NB4 (cell line): ENCODE measurements around the gene MGMT.

Experiments used
- DNase-seq: peaks from one replicate; pipeline ENCODE4 v3.0.0; 2010; ENCODE audit warnings: low read depth
- H3K4me3 ChIP-seq: one replicate; pipeline ENCODE4 v1.5.1; 2011; ENCODE audit warnings: mild to moderate bottlenecking, low read depth, low read length, moderate library complexity
- MAX ChIP-seq: IDR thresholded peaks from 2 replicates; pipeline ENCODE4 v1.6.1; 2011; ENCODE audit warnings: low read depth, low read length
- MYC ChIP-seq: IDR thresholded peaks from 2 replicates; pipeline ENCODE4 v1.6.1; 2011; ENCODE audit warnings: low read depth, low read length
- POLR2A ChIP-seq: IDR thresholded peaks from 2 replicates; pipeline ENCODE4 v1.6.1; 2011; ENCODE audit warnings: mild to moderate bottlenecking; ENCODE audit not compliant: insufficient read length; ENCODE audit errors: extremely low read depth
- TF ChIP-seq, protein P1 (sequence below): IDR thresholded peaks from one replicate; pipeline ENCODE4 v1.5.1; 2012; ENCODE audit warnings: low read depth, low read length

Gene MGMT

DNA sequence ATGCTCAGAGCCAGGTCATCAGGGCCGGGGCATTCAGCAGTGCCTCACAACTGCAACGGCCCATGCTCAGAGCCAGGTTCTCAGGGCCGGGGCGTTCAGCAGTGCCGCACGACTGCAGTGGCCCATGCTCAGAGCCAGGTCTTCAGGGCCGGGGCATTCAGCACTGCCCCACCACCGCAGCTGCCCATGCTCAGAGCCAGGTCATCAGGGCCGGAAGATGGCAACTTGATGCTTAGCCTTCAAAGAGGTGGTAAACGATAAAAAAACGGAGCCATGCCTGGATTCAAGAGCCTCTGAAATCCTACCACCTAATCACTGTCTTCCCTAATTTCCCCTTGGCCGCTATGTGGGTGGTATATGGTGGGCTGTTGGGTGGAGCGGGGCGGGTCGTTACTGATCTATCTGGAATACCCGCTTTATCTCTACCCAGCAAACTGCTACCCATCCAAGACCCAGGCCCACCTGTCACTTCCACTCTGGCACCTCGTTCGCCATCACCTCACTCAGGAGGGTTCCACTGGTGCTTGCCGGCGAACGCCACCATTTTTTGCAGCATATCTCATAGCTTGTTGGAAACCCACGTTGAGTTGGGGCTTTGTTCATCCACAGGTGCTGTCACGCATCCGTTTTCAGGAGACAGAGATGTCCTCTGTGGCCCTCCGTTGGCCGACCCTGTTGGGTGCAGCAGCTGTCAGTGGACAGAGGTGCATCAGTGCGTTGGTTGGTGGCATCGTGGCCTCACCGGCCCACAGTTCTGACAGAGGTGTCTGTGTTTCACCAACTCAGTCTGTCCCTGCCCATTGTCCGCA lies 275.9 kb downstream of the MGMT start:
- TF ChIP-seq MYC: no peak
- TF ChIP-seq, protein P1, sequence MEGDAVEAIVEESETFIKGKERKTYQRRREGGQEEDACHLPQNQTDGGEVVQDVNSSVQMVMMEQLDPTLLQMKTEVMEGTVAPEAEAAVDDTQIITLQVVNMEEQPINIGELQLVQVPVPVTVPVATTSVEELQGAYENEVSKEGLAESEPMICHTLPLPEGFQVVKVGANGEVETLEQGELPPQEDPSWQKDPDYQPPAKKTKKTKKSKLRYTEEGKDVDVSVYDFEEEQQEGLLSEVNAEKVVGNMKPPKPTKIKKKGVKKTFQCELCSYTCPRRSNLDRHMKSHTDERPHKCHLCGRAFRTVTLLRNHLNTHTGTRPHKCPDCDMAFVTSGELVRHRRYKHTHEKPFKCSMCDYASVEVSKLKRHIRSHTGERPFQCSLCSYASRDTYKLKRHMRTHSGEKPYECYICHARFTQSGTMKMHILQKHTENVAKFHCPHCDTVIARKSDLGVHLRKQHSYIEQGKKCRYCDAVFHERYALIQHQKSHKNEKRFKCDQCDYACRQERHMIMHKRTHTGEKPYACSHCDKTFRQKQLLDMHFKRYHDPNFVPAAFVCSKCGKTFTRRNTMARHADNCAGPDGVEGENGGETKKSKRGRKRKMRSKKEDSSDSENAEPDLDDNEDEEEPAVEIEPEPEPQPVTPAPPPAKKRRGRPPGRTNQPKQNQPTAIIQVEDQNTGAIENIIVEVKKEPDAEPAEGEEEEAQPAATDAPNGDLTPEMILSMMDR: no peak
- TF ChIP-seq MAX: no peak
- no peak for TF ChIP-seq POLR2A
- H3K4me3 ChIP-seq: no peak overlapping the region
- DNase-seq: no peak

GRCh38 chr10:129743738-129744133 lies 276.7 kb downstream of the MGMT start:
- TF ChIP-seq, protein P1: no peak
- TF ChIP-seq MAX: no peak
- TF ChIP-seq MYC: no peak
- no peak for TF ChIP-seq POLR2A
- H3K4me3 ChIP-seq: no peak overlapping the region
- DNase-seq: no peak

- no peak overlapping the region for H3K4me3 ChIP-seq
- TF ChIP-seq POLR2A: no peak
- TF ChIP-seq MAX: no peak
- TF ChIP-seq, protein P1: no peak
- TF ChIP-seq MYC: no peak
- no peak for DNase-seq
Observed at GRCh38 chr10:129744134-129745111, 277.4 kb downstream of the MGMT start.

DNA sequence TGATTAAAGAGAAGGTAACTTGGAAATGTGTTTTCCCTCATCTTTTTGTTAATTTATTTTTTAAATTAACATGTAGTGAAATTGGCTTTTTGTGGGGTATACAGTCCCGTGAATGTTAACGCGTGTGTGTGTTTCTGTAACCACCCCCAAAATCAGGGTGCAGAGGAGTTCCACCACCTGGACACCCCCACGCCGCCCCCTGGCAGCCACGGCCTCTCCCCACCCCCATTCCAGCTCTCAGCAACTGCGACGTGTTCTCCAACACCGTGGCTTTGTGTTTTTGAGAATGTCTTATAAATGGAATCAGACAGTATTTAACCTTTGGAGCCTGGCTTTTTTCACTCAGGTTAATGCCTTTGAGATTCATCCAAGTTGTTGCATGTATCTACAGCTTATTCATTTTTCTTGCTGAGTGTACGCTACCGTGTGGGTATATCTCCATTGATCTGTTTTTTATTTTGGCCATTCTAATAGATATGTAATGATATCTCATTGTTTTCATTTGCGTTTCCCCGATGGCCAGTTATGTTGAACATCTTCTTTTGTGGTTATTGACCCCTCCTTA lies 278.2 kb downstream of the MGMT start:
- no peak overlapping the region for H3K4me3 ChIP-seq
- TF ChIP-seq MYC: no peak
- no peak for TF ChIP-seq MAX
- TF ChIP-seq, protein P1: no peak
- TF ChIP-seq POLR2A: no peak
- no peak for DNase-seq

GRCh38 chr10:129754211-129755050 lies 287.4 kb downstream of the MGMT start:
- DNase-seq: no peak
- TF ChIP-seq, protein P1: no peak
- TF ChIP-seq MYC: no peak
- H3K4me3 ChIP-seq: no peak overlapping the region
